IMR-90 (cell line): Measurements from ENCODE around the gene ZNF821. TPM values are rescaled to one million over a fixed set of nuclear protein-coding genes. Genes with fewer than 3 reads are reported as not detected.

Source experiments
- ATAC-seq: fragments of 200-7000 bp; cut with Tn5 transposase; 2 replicates; pipeline ENCODE4 v1.9.1; 2020; ENCODE audit warnings: low read depth, mild to moderate bottlenecking, moderate library complexity
- BruUV-seq: library from RNA; stranded (reverse); fragments of 400-500 nt; replicated peaks from 2 replicates; lab custom pipeline; 2021; lab: Mats Ljungman, UMichigan
- CTCF ChIA-PET: fragments of 300-600 bp; formaldehyde crosslinking; extraction: SDS; loops from one replicate; lab custom pipeline; 2021; ENCODE audit warnings: antibody characterized with exemption; lab: Yijun Ruan, JAX
- POLR2A ChIA-PET: fragments of 300-600 bp; sonication (Branson Sonifier 250); formaldehyde crosslinking; loops from one replicate; lab custom pipeline; 2022; ENCODE audit warnings: antibody characterized with exemption; ENCODE audit not compliant: unreplicated experiment; lab: Charles Lee
- DNase-seq: peaks from one replicate; pipeline ENCODE4 v3.0.0; 2013
- H2AFZ ChIP-seq: replicated peaks from 2 replicates; pipeline ENCODE3; 2013; ENCODE audit warnings: low read length, mild to moderate bottlenecking; ENCODE audit not compliant: poor library complexity
- H2AK5ac ChIP-seq: 2 replicates; pipeline ENCODE4 v1.6.1; 2013; ENCODE audit warnings: low read depth, low read length, inconsistent platforms
- H2AK9ac ChIP-seq: replicated peaks from 2 replicates; pipeline ENCODE3; 2013; ENCODE audit warnings: mild to moderate bottlenecking, low read depth, low read length, moderate library complexity; ENCODE audit not compliant: poor library complexity
- H2BK120ac ChIP-seq: 2 replicates; pipeline ENCODE4 v1.6.1; 2013; ENCODE audit warnings: low read depth, low read length, inconsistent platforms
- H2BK15ac ChIP-seq: 3 replicates; pipeline ENCODE4 v1.6.1; 2013; ENCODE audit warnings: low read depth, low read length, inconsistent platforms
- H2BK20ac ChIP-seq: 2 replicates; pipeline ENCODE4 v1.6.1; 2013; ENCODE audit warnings: low read depth, mild to moderate bottlenecking, inconsistent platforms, low read length, moderate library complexity
- H2BK5ac ChIP-seq: 2 replicates; pipeline ENCODE4 v1.6.1; 2013; ENCODE audit warnings: mild to moderate bottlenecking, low read depth, low read length, inconsistent platforms; ENCODE audit not compliant: poor library complexity, severe bottlenecking
- H3K14ac ChIP-seq: replicated peaks from 2 replicates; pipeline ENCODE4 v1.6.1; 2013; ENCODE audit warnings: low read depth, low read length, inconsistent platforms
- H3K18ac ChIP-seq: 2 replicates; pipeline ENCODE4 v1.6.1; 2013; ENCODE audit warnings: low read depth, low read length, control low read depth
- H3K23ac ChIP-seq: 2 replicates; pipeline ENCODE4 v1.6.1; 2013; ENCODE audit warnings: low read depth, low read length, inconsistent platforms
- H3K27ac ChIP-seq: 2 replicates; pipeline ENCODE4 v1.5.1; 2013; ENCODE audit warnings: mild to moderate bottlenecking, control low read depth, low read length; ENCODE audit not compliant: insufficient read depth
- H3K27me3 ChIP-seq: 2 replicates; pipeline ENCODE4 v1.6.1; 2013; ENCODE audit warnings: low read length; ENCODE audit not compliant: control insufficient read depth, insufficient read depth
- H3K36me3 ChIP-seq: 2 replicates; pipeline ENCODE4 v1.6.1; 2013; ENCODE audit warnings: low read length, mixed read lengths; ENCODE audit not compliant: control insufficient read depth, insufficient read depth
- H3K4ac ChIP-seq: 2 replicates; pipeline ENCODE4 v1.6.1; 2013; ENCODE audit warnings: low read depth, low read length, inconsistent platforms
- H3K4me1 ChIP-seq: 2 replicates; pipeline ENCODE4 v1.6.1; 2013; ENCODE audit warnings: low read length, mixed read lengths; ENCODE audit not compliant: control insufficient read depth, insufficient read depth
- H3K4me2 ChIP-seq: 2 replicates; pipeline ENCODE4 v1.6.1; 2013; ENCODE audit warnings: low read depth, mild to moderate bottlenecking, control low read depth, low read length, moderate library complexity
- H3K4me3 ChIP-seq: 2 replicates; pipeline ENCODE4 v1.5.1; 2013; ENCODE audit warnings: low read depth, mild to moderate bottlenecking, control low read depth, low read length, moderate library complexity; ENCODE audit not compliant: insufficient read depth
- H3K56ac ChIP-seq: 2 replicates; pipeline ENCODE4 v1.6.1; 2013; ENCODE audit warnings: low read length, inconsistent platforms; ENCODE audit not compliant: insufficient read depth; ENCODE audit errors: extremely low read depth
- H3K79me1 ChIP-seq, 2 experiments: 2 replicates each; pipeline ENCODE4 v1.6.1; 2013; ENCODE audit warnings: low read length in 2 of 2, inconsistent platforms in 1 of 2, low read depth in 1 of 2
- H3K9ac ChIP-seq: 2 replicates; pipeline ENCODE4 v1.6.1; 2013; ENCODE audit warnings: low read depth, low read length, control low read depth
- H3K9me1 ChIP-seq: 2 replicates; pipeline ENCODE4 v1.6.1; 2013; ENCODE audit warnings: low read length, inconsistent platforms; ENCODE audit not compliant: insufficient read depth
- H3K9me3 ChIP-seq: 2 replicates; pipeline ENCODE4 v1.6.1; 2013; ENCODE audit warnings: low read length; ENCODE audit not compliant: control insufficient read depth, insufficient read depth
- H4K20me1 ChIP-seq: 2 replicates; pipeline ENCODE4 v1.6.1; 2013; ENCODE audit warnings: low read length, inconsistent platforms; ENCODE audit not compliant: insufficient read depth
- H4K5ac ChIP-seq: 2 replicates; pipeline ENCODE4 v1.6.1; 2013; ENCODE audit warnings: mild to moderate bottlenecking, low read depth, low read length, control low read depth
- H4K8ac ChIP-seq, 2 experiments: 2 replicates each; pipeline ENCODE4 v1.6.1; 2013; ENCODE audit warnings: low read depth in 2 of 2, low read length in 2 of 2, control low read depth in 1 of 2, inconsistent platforms in 1 of 2
- H4K91ac ChIP-seq: 2 replicates; pipeline ENCODE4 v1.6.1; 2013; ENCODE audit warnings: low read depth, low read length, inconsistent platforms; ENCODE audit not compliant: insufficient read depth
- NFE2L2 ChIP-seq: fragments of 150-350 bp; IDR thresholded peaks from 2 replicates; pipeline ENCODE4 v1.6.1; 2016; ENCODE audit warnings: low read depth, mild to moderate bottlenecking, low read length
- RCOR1 ChIP-seq: IDR thresholded peaks from 2 replicates; pipeline ENCODE4 v1.6.1; 2012; ENCODE audit warnings: mild to moderate bottlenecking, low read length, improper control_type of control experiment; ENCODE audit not compliant: insufficient replicate concordance
- WGBS, 2 experiments: methylation state at CpG; one replicate each; pipeline versions ENCODE4 v1.1.5 to v1.1.7; 2013; ENCODE audit warnings: missing lambda C conversion rate in 2 of 2; ENCODE audit not compliant: insufficient read length in 1 of 2; ENCODE audit errors: extremely low coverage in 2 of 2; 5-methylcytosine and 5-hydroxymethylcytosine counted together
- dilution Hi-C: fragments of 300-500 bp; cut with HindIII; formaldehyde crosslinking; loops from one replicate; pipeline ENCODE4 v1.14.3; 2018; ENCODE audit warnings: low sequenced_read_pairs; ENCODE audit not compliant: unreplicated experiment
- in situ Hi-C: fragments of 300-500 bp; cut with MboI; formaldehyde crosslinking; loops from 3 replicates; pipeline ENCODE4 v1.14.3; 2019; ENCODE audit warnings: low sequenced_read_pairs, inconsistent platforms, mixed read lengths
- intact Hi-C: fragments of 100-400 bp; cut with micrococcal nuclease; formaldehyde crosslinking; loops from 2 replicates; pipeline ENCODE4 v1.10.0; 2022
- polyA plus RNA-seq, 3 experiments: library from polyadenylated mRNA; depleted of rRNA; stranded (reverse); fragments of >200 nt; gene quantifications; 2 replicates each; pipeline ENCODE4 v1.2.3, GENCODE V29; 2012; ENCODE audit warnings: low replicate concordance in 1 of 3
- total RNA-seq: library from RNA; depleted of rRNA; stranded (reverse); fragments of >200 nt; gene quantifications from 2 replicates; pipeline ENCODE4 v1.2.3, GENCODE V29; 2012
- TF ChIP-seq, protein P1 (sequence below): conservative IDR thresholded peaks from 2 replicates; pipeline ENCODE4 v1.5.1; 2012; ENCODE audit warnings: mild to moderate bottlenecking, low read depth, low read length, improper control_type of control experiment

ZNF821 gene
- total and polyA plus RNA-seq, 2 of the 4 experiments (the other 2 are of a cell fraction): 5.9 to 6.0 TPM

GRCh38 chr16:71929048-71929447 is 45.1 kb upstream of the ZNF821 start:
- H3K14ac ChIP-seq: no peak overlapping the region
- no peak overlapping the region for H4K8ac ChIP-seq
- H3K27me3 ChIP-seq: no peaks in the 10 kb centered on the region
- intact Hi-C loops (loop anchor here (1.0 kb wide), 1 partner anchor 34 kb away; the partner anchor contains the start of gene IST1), dilution Hi-C loops (no loop called here), in situ Hi-C loops (no loop called here)
- H3K27ac ChIP-seq: no peak overlapping the region
- peak; percentile 91 for DNase-seq
- H4K91ac ChIP-seq: no peak overlapping the region
- TF ChIP-seq, protein P1, sequence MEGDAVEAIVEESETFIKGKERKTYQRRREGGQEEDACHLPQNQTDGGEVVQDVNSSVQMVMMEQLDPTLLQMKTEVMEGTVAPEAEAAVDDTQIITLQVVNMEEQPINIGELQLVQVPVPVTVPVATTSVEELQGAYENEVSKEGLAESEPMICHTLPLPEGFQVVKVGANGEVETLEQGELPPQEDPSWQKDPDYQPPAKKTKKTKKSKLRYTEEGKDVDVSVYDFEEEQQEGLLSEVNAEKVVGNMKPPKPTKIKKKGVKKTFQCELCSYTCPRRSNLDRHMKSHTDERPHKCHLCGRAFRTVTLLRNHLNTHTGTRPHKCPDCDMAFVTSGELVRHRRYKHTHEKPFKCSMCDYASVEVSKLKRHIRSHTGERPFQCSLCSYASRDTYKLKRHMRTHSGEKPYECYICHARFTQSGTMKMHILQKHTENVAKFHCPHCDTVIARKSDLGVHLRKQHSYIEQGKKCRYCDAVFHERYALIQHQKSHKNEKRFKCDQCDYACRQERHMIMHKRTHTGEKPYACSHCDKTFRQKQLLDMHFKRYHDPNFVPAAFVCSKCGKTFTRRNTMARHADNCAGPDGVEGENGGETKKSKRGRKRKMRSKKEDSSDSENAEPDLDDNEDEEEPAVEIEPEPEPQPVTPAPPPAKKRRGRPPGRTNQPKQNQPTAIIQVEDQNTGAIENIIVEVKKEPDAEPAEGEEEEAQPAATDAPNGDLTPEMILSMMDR: no peak
- TF ChIP-seq NFE2L2 (no peak), RCOR1 (peak; percentile 8)
- H3K9me1 ChIP-seq: peaks cover 18% of the 10 kb centered on the region; the same call in 1 of the 2 replicates
- no peak overlapping the region for H4K5ac ChIP-seq
- no peak overlapping the region for H2AK5ac ChIP-seq
- H3K56ac ChIP-seq: no peak overlapping the region
- peaks cover 73% of the 10 kb centered on the region for H4K20me1 ChIP-seq
- no peak overlapping the region for H3K4me2 ChIP-seq
- no peak overlapping the region for H2AFZ ChIP-seq
- no peak overlapping the region for H3K18ac ChIP-seq
- no peak overlapping the region for H3K4ac ChIP-seq
- POLR2A ChIA-PET: no interaction called here
- H3K9me3 ChIP-seq: no peaks in the 10 kb centered on the region
- no peak overlapping the region for H2BK120ac ChIP-seq
- no peak overlapping the region for H3K9ac ChIP-seq
- peak overlapping the region; percentile 51 for H2BK5ac ChIP-seq
- no CpG with 5 or more reads among the region's 3 CpGs for WGBS, 2 experiments
- CTCF ChIA-PET: interaction anchor here (0.7 to 1.0 kb wide), 5 partner anchors 21 to 47 kb away, joined by 3 to 4 read pairs (median 3); partner anchors contain the start of gene ZNF821
- H3K79me1 ChIP-seq: peaks cover 28 to 73% of the 10 kb centered on the region in 2 experiments
- H3K4me1 ChIP-seq: peaks cover 23% of the 10 kb centered on the region
- H2BK20ac ChIP-seq: no peak overlapping the region
- no peak overlapping the region for H2AK9ac ChIP-seq
- no peak overlapping the region for H2BK15ac ChIP-seq
- peaks cover 36% of the 10 kb centered on the region for H3K36me3 ChIP-seq
- no peak overlapping the region for H3K4me3 ChIP-seq
- peak; percentile 92 for ATAC-seq
- no peak overlapping the region for H3K23ac ChIP-seq
- BruUV-seq: no TSS peak
